Prostate gland (tissue), 2 donors: ENCODE measurements around the gene TRMT2A.

Experiments
- CTCF ChIP-seq, 4 experiments: fragments of 200-600 bp in 2 of 4; fragments of 450-650 bp in 2 of 4; sonication (generic) in 2 of 4; IDR thresholded peaks; 1 replicate in 3 of 4; 2 replicates in 1 of 4; pipeline ENCODE4 v1.5.1; 2016 to 2019; ENCODE audit warnings: antibody characterized with exemption in 4 of 4, mild to moderate bottlenecking in 2 of 4, moderate library complexity in 2 of 4
- POLR2A ChIP-seq: fragments of 450-650 bp; IDR thresholded peaks from one replicate; pipeline ENCODE4 v1.6.1; 2016; ENCODE audit warnings: antibody characterized with exemption, mild to moderate bottlenecking
- POLR2AphosphoS5 ChIP-seq: sonication (generic); formaldehyde crosslinking; IDR thresholded peaks from one replicate; pipeline ENCODE4 v1.6.1; 2017; ENCODE audit warnings: antibody characterized with exemption

GRCh38 chr22:20146777-20147176 is 29.8 kb upstream of the TRMT2A start:
- TF ChIP-seq POLR2AphosphoS5 (no peak), CTCF (IDR thresholded peaks at IDR 0.05) (no peak), POLR2A (no peak)
